WTC11 (cell line): ENCODE results near the gene FBN3.

Experiments
- CBFB ChIP-seq: sonication (generic); formaldehyde crosslinking; IDR thresholded peaks from 2 replicates; pipeline ENCODE4 v1.8.1; 2022; ENCODE audit warnings: mild to moderate bottlenecking, low read depth, missing genetic modification reagents
- CTCF ChIP-seq: fragments of 200-600 bp; IDR thresholded peaks from 2 replicates; pipeline ENCODE4 v1.8.0; 2022; ENCODE audit warnings: antibody characterized with exemption
- ETV6 ChIP-seq: sonication (generic); formaldehyde crosslinking; IDR thresholded peaks from 2 replicates; pipeline ENCODE4 v1.8.1; 2022; ENCODE audit warnings: mild to moderate bottlenecking, missing genetic modification reagents
- FOXJ3 ChIP-seq: sonication (generic); formaldehyde crosslinking; IDR thresholded peaks from 2 replicates; pipeline ENCODE4 v1.9.0; 2021; ENCODE audit warnings: missing genetic modification reagents, mild to moderate bottlenecking, borderline replicate concordance
- HMGA2 ChIP-seq: fragments of 250-450 bp; sonication (Bioruptor Pico); IDR thresholded peaks from 2 replicates; pipeline ENCODE4 v1.4.0; 2021; ENCODE audit warnings: mild to moderate bottlenecking, moderate library complexity
- MAX ChIP-seq: sonication (generic); formaldehyde crosslinking; IDR thresholded peaks from 2 replicates; pipeline ENCODE4 v1.8.0; 2022; ENCODE audit warnings: mild to moderate bottlenecking, missing genetic modification reagents
- NR3C1 ChIP-seq: sonication (generic); formaldehyde crosslinking; conservative IDR thresholded peaks from 2 replicates; pipeline ENCODE4 v1.8.1; 2023; ENCODE audit warnings: low read depth, mild to moderate bottlenecking, missing genetic modification reagents
- TCF7 ChIP-seq: sonication (generic); formaldehyde crosslinking; IDR thresholded peaks from 2 replicates; pipeline ENCODE4 v1.8.0; 2022; ENCODE audit warnings: mild to moderate bottlenecking, low read depth, missing genetic modification reagents, moderate library complexity
- USF1 ChIP-seq: sonication (generic); formaldehyde crosslinking; IDR thresholded peaks from 2 replicates; pipeline ENCODE4 v1.8.0; 2022; ENCODE audit warnings: mild to moderate bottlenecking, missing genetic modification reagents
- ZNF121 ChIP-seq: sonication (generic); formaldehyde crosslinking; IDR thresholded peaks from 2 replicates; pipeline ENCODE4 v1.8.0; 2023; ENCODE audit warnings: missing genetic modification reagents
- ZNF219 ChIP-seq: sonication (generic); formaldehyde crosslinking; IDR thresholded peaks from 2 replicates; pipeline ENCODE4 v1.8.0; 2023; ENCODE audit warnings: missing genetic modification reagents, mild to moderate bottlenecking, borderline replicate concordance

GRCh38 chr19:8111376-8111775 is 38.0 kb downstream of the FBN3 start:
- TF ChIP-seq CTCF (no peak), ZNF121 (CRISPR knock-in tag) (no peak), NR3C1 (CRISPR knock-in tag) (no peak), HMGA2 (CRISPR knock-in tag) (no peak), USF1 (CRISPR knock-in tag) (no peak), FOXJ3 (CRISPR knock-in tag) (no peak), TCF7 (no peak), ZNF219 (CRISPR knock-in tag) (no peak), CBFB (no peak), ETV6 (CRISPR knock-in tag) (no peak), MAX (CRISPR knock-in tag) (no peak)
